Measurements from ENCODE around the gene TRMT2A.

The TRMT2A gene

DNA sequence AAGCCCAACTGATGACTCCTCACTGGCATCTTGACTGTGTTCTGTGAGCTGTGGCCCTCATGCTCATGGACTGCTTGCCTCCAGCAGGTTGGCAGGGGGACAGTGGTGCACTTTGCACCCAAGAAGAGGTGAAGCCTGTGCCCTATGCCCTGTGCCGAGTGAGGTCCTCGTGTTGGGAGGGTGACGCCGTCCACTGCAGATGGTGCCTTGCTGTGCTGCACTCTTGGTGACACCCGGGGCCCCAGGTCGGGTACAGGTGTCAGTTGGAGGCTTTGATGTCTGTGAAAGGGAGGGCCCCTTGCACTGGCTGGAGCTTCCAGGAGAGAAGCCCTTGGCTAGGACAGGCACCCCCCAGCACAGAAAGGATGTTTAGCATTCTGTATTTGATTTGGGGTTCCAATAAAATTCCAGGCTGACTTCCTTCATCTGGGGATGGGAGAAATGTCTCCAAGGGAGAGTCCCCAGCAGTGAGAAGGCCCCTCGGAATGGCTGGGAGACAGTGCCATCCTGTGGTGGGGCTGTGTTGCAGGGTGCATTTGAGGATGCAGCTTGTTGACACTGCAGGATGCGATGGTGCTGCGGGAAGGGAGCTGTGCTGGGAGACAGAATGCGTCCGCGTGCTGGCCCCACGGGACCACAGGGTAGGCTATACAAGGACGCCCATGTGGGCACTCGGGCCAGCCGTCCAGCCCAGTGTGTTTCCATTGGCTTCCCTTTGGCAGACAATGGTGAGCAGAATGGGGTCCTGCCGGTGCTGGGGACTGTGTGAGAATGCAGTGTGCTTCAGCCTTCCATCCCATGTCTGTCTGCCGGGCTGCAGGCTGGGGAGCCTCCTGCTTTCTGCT is 12.1 kb upstream of the TRMT2A start (continued):
- no peak for TF ChIP-seq ZNF664 (tag by site-specific recombination; IDR thresholded peaks at IDR 0.05)
- TF ChIP-seq GLIS1 (tag by site-specific recombination; IDR thresholded peaks at IDR 0.05), result peak; percentile 95
- peak; percentile 90 for TF ChIP-seq CTCF (tag by site-specific recombination; IDR thresholded peaks at IDR 0.05)
- no peak for TF ChIP-seq SALL2 (tag by site-specific recombination; IDR thresholded peaks at IDR 0.05; ENCODE audit: borderline replicate concordance)
- TF ChIP-seq ZNF112 (tag by site-specific recombination; IDR thresholded peaks at IDR 0.05), result no peak
- TF ChIP-seq, protein P1, sequence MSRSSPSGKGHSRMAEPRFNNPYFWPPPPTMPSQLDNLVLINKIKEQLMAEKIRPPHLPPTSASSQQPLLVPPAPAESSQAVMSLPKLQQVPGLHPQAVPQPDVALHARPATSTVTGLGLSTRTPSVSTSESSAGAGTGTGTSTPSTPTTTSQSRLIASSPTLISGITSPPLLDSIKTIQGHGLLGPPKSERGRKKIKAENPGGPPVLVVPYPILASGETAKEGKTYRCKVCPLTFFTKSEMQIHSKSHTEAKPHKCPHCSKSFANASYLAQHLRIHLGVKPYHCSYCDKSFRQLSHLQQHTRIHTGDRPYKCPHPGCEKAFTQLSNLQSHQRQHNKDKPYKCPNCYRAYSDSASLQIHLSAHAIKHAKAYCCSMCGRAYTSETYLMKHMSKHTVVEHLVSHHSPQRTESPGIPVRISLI (tag by site-specific recombination; IDR thresholded peaks at IDR 0.05), result no peak
- TF ChIP-seq PRDM4 (tag by site-specific recombination; IDR thresholded peaks at IDR 0.05), result no peak
- TF ChIP-seq, protein P2, sequence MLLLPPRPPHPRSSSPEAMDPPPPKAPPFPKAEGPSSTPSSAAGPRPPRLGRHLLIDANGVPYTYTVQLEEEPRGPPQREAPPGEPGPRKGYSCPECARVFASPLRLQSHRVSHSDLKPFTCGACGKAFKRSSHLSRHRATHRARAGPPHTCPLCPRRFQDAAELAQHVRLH (tag by site-specific recombination; IDR thresholded peaks at IDR 0.05), result no peak
- TF ChIP-seq ZNF843 (tag by site-specific recombination; IDR thresholded peaks at IDR 0.05), result no peak
- TF ChIP-seq BCL11A (tag by site-specific recombination; IDR thresholded peaks at IDR 0.05; ENCODE audit: low read depth), result no peak
- no peak for TF ChIP-seq PRDM2 (tag by site-specific recombination; IDR thresholded peaks at IDR 0.05; ENCODE audit: borderline replicate concordance)
- TF ChIP-seq KLF16 (tag by site-specific recombination; IDR thresholded peaks at IDR 0.05), result no peak
- TF ChIP-seq YY2 (tag by site-specific recombination; IDR thresholded peaks at IDR 0.05), result no peak; the same call in 1 of the 2 replicates
- TF ChIP-seq, protein P3, sequence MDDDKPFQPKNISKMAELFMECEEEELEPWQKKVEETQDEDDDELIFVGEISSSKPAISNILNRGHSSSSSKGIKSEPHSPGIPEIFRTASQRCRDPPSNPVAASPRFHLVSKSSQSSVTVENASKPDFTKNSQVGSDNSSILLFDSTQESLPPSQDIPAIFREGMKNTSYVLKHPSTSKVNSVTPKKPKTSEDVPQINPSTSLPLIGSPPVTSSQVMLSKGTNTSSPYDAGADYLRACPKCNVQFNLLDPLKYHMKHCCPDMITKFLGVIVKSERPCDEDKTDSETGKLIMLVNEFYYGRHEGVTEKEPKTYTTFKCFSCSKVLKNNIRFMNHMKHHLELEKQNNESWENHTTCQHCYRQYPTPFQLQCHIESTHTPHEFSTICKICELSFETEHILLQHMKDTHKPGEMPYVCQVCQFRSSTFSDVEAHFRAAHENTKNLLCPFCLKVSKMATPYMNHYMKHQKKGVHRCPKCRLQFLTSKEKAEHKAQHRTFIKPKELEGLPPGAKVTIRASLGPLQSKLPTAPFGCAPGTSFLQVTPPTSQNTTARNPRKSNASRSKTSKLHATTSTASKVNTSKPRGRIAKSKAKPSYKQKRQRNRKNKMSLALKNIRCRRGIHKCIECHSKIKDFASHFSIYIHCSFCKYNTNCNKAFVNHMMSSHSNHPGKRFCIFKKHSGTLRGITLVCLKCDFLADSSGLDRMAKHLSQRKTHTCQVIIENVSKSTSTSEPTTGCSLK (tag by site-specific recombination; IDR thresholded peaks at IDR 0.05), result no peak
- TF ChIP-seq HOXA7 (CRISPR knock-in tag; IDR thresholded peaks at IDR 0.05; ENCODE audit: borderline replicate concordance), result no peak
- TF ChIP-seq, protein P4, sequence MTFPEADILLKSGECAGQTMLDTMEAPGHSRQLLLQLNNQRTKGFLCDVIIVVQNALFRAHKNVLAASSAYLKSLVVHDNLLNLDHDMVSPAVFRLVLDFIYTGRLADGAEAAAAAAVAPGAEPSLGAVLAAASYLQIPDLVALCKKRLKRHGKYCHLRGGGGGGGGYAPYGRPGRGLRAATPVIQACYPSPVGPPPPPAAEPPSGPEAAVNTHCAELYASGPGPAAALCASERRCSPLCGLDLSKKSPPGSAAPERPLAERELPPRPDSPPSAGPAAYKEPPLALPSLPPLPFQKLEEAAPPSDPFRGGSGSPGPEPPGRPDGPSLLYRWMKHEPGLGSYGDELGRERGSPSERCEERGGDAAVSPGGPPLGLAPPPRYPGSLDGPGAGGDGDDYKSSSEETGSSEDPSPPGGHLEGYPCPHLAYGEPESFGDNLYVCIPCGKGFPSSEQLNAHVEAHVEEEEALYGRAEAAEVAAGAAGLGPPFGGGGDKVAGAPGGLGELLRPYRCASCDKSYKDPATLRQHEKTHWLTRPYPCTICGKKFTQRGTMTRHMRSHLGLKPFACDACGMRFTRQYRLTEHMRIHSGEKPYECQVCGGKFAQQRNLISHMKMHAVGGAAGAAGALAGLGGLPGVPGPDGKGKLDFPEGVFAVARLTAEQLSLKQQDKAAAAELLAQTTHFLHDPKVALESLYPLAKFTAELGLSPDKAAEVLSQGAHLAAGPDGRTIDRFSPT (tag by site-specific recombination; IDR thresholded peaks at IDR 0.05), result no peak
- TF ChIP-seq ZNF391 (tag by site-specific recombination; IDR thresholded peaks at IDR 0.05; ENCODE audit: borderline replicate concordance, low read depth), result no peak; the same call in 1 of the 2 replicates
- TF ChIP-seq, protein P5, sequence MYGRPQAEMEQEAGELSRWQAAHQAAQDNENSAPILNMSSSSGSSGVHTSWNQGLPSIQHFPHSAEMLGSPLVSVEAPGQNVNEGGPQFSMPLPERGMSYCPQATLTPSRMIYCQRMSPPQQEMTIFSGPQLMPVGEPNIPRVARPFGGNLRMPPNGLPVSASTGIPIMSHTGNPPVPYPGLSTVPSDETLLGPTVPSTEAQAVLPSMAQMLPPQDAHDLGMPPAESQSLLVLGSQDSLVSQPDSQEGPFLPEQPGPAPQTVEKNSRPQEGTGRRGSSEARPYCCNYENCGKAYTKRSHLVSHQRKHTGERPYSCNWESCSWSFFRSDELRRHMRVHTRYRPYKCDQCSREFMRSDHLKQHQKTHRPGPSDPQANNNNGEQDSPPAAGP (tag by site-specific recombination; IDR thresholded peaks at IDR 0.05), result peak; percentile 59

All from HEK293 (cell line).